CD4-positive, alpha-beta memory T cell (primary cell): ENCODE results near the gene HLA-DOA. TPM values are rescaled to one million over a fixed set of nuclear protein-coding genes. Genes with fewer than 3 reads are reported as not detected.

Experiments
- CTCF ChIA-PET: fragments of 350-600 bp; sonication (Branson Sonifier 250); formaldehyde crosslinking; loops from one replicate; lab custom pipeline; 2021; ENCODE audit warnings: inconsistent platforms; ENCODE audit not compliant: partially characterized antibody; lab: Charles Lee
- POLR2A ChIA-PET: fragments of 350-600 bp; sonication (Branson Sonifier 250); formaldehyde crosslinking; loops from one replicate; lab custom pipeline; 2021; ENCODE audit not compliant: partially characterized antibody; lab: Charles Lee
- DNase-seq, 5 donors: peaks; one replicate each; pipeline versions ENCODE4 v3.0.0 to v3.0.0-alpha.2; 2020 to 2022; ENCODE audit warnings: mixed read lengths in 1 of 5
- H3K27ac ChIP-seq: one replicate; pipeline ENCODE4 v1.7.0; 2013; ENCODE audit warnings: low read depth, low read length
- H3K27me3 ChIP-seq: 2 replicates; pipeline ENCODE4 v1.7.0; 2013; ENCODE audit warnings: mild to moderate bottlenecking, low read length, moderate library complexity; ENCODE audit not compliant: insufficient read depth
- H3K36me3 ChIP-seq: 2 replicates; pipeline ENCODE4 v1.7.0; 2013; ENCODE audit warnings: mild to moderate bottlenecking, low read length, moderate library complexity; ENCODE audit not compliant: insufficient read depth
- H3K4me1 ChIP-seq: 2 replicates; pipeline ENCODE4 v1.7.0; 2013; ENCODE audit warnings: mild to moderate bottlenecking, low read length, moderate library complexity; ENCODE audit not compliant: insufficient read depth
- H3K4me3 ChIP-seq, 2 donors: one replicate each; pipeline ENCODE4 v1.7.0; 2013; ENCODE audit warnings: low read length in 2 of 2, mild to moderate bottlenecking in 1 of 2
- H3K9me3 ChIP-seq, 2 donors: one replicate each; pipeline ENCODE4 v1.7.0; 2013; ENCODE audit warnings: low read length in 2 of 2, control low read depth in 1 of 2; ENCODE audit not compliant: control insufficient read depth in 1 of 2
- H3K27ac Mint-ChIP-seq, 7 donors: one replicate each; pipeline ENCODE4 v1.8.0; 2020 to 2021; ENCODE audit warnings: mixed read lengths in 7 of 7, mild to moderate bottlenecking in 6 of 7, inconsistent platforms in 3 of 7, moderate library complexity in 3 of 7
- H3K27me3 Mint-ChIP-seq, 2 donors: one replicate each; pipeline ENCODE4 v1.8.0; 2020 to 2021; ENCODE audit warnings: mixed read lengths in 2 of 2
- H3K36me3 Mint-ChIP-seq, 2 donors: one replicate each; pipeline ENCODE4 v1.8.0; 2020 to 2021; ENCODE audit warnings: mixed read lengths in 2 of 2, inconsistent platforms in 1 of 2, mild to moderate bottlenecking in 1 of 2
- H3K4me1 Mint-ChIP-seq, 4 donors: one replicate each; pipeline ENCODE4 v1.8.0; 2020 to 2021; ENCODE audit warnings: mixed read lengths in 4 of 4, mild to moderate bottlenecking in 1 of 4
- H3K4me3 Mint-ChIP-seq, 8 donors: one replicate each; pipeline ENCODE4 v1.8.0; 2020 to 2021; ENCODE audit warnings: mixed read lengths in 8 of 8, mild to moderate bottlenecking in 7 of 8, moderate library complexity in 6 of 8, inconsistent platforms in 3 of 8
- H3K9me3 Mint-ChIP-seq, 8 donors: one replicate each; pipeline ENCODE4 v1.8.0; 2020 to 2021; ENCODE audit warnings: mixed read lengths in 8 of 8, mild to moderate bottlenecking in 5 of 8, inconsistent platforms in 3 of 8, moderate library complexity in 1 of 8
- intact Hi-C: fragments of 100-400 bp; cut with micrococcal nuclease; formaldehyde crosslinking; loops from one replicate; pipeline ENCODE4 v1.15.1; 2023
- polyA plus RNA-seq, 2 donors: library from polyadenylated mRNA; unstranded; fragments of 300-500 nt; fragmentation: Illumina TruSeq; gene quantifications; one replicate each; pipeline ENCODE4 v1.2.3, GENCODE V29; 2021
- total RNA-seq, 2 experiments: library from RNA; stranded (reverse); gene quantifications; one replicate each; pipeline ENCODE4 v1.2.3, GENCODE V29; 2021

HLA-DOA gene
- total and polyA plus RNA-seq, 4 experiments from 2014 or later = 0.69 to 1.8 (median 1.4) TPM; not detected in 1

- no peaks in the 10 kb centered on the region for H3K9me3 Mint-ChIP-seq
- CTCF ChIA-PET = interaction anchor here (1.1 kb wide), 1 partner anchor 20 kb away, joined by 3 read pairs; no protein-coding TSS in a partner anchor
- no peak overlapping the region for H3K27ac Mint-ChIP-seq
- H3K27me3 Mint-ChIP-seq = peaks cover 20 to 38% of the 10 kb centered on the region in 2 donors
- DNase-seq = no peak
- H3K36me3 Mint-ChIP-seq = no peaks in the 10 kb centered on the region
- no peaks in the 10 kb centered on the region for H3K27me3 ChIP-seq
- no peak overlapping the region for H3K27ac ChIP-seq
- H3K9me3 ChIP-seq = no peaks in the 10 kb centered on the region
- H3K4me1 Mint-ChIP-seq = peaks cover 9 to 25% (median 14%) of the 10 kb centered on the region in 4 donors
- POLR2A ChIA-PET = no interaction called here
- peaks cover 9% of the 10 kb centered on the region for H3K4me1 ChIP-seq
- no peak overlapping the region for H3K4me3 Mint-ChIP-seq
- H3K36me3 ChIP-seq = no peaks in the 10 kb centered on the region
- intact Hi-C loops = no loop called here
- no peak overlapping the region for H3K4me3 ChIP-seq
Measured at GRCh38 chr6:33004940-33005339, 4.5 kb downstream of the HLA-DOA start.

DNA sequence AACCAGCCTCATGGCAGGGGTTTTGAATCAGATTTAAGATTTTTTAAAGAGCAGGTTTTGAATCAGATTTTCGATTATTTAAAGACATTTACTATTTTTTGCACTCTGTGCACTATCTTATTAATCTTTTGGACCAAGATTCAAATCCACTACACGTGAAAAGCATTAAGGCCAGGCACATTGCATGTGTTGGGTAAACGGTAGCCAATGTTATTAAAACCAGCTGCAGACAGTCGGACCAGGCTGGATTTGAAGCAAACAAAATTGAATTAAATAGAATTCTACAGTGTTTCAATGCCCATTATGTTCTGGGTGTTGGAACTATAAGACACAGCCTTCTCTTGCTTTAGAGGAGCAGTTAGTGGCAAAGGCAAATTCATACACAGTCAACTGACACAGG, 7.7 kb downstream of the HLA-DOA start:
- H3K4me1 ChIP-seq = no peaks in the 10 kb centered on the region
- intact Hi-C loops = no loop called here
- H3K27me3 ChIP-seq = no peaks in the 10 kb centered on the region
- no peak overlapping the region for H3K4me3 Mint-ChIP-seq
- H3K27ac Mint-ChIP-seq = no peak overlapping the region
- H3K27me3 Mint-ChIP-seq = peaks cover 25 to 30% of the 10 kb centered on the region in 2 donors
- no peaks in the 10 kb centered on the region for H3K9me3 Mint-ChIP-seq
- H3K9me3 ChIP-seq = no peaks in the 10 kb centered on the region
- ChIA-PET POLR2A (no interaction called here), CTCF (interaction anchor here (1.4 to 1.6 kb wide), 2 partner anchors 68 to 147 kb away, joined by 5 to 7 read pairs; no protein-coding TSS in a partner anchor)
- H3K36me3 Mint-ChIP-seq = no peaks in the 10 kb centered on the region
- H3K27ac ChIP-seq = no peak overlapping the region
- H3K36me3 ChIP-seq = no peaks in the 10 kb centered on the region
- peaks cover 4 to 11% (median 6%) of the 10 kb centered on the region in 4 donors for H3K4me1 Mint-ChIP-seq
- H3K4me3 ChIP-seq = no peak overlapping the region
- no peak for DNase-seq

GRCh38 chr6:33000055-33000454, 9.3 kb downstream of the HLA-DOA start:
- H3K27ac ChIP-seq = no peak overlapping the region
- no peaks in the 10 kb centered on the region for H3K36me3 ChIP-seq
- no peak overlapping the region for H3K4me3 ChIP-seq
- DNase-seq = peak; percentile 17 to 46 (median 27)
- POLR2A ChIA-PET = interaction anchor here (1.2 kb wide), 1 partner anchor 28 kb away, joined by 5 read pairs; no protein-coding TSS in a partner anchor
- H3K4me3 Mint-ChIP-seq = peak overlapping the region in 1 of 8 donors; percentile 32
- H3K27me3 ChIP-seq = no peaks in the 10 kb centered on the region
- CTCF ChIA-PET = interaction anchor here (1.1 to 1.6 kb wide), 3 partner anchors 13 to 149 kb away, joined by 4 to 7 read pairs (median 5); no protein-coding TSS in a partner anchor
- peaks cover 24 to 26% of the 10 kb centered on the region in 2 donors for H3K27me3 Mint-ChIP-seq
- no peaks in the 10 kb centered on the region for H3K36me3 Mint-ChIP-seq
- no peaks in the 10 kb centered on the region for H3K9me3 Mint-ChIP-seq
- intact Hi-C loops = no loop called here
- peak overlapping the region in 1 of 7 donors; percentile 6 for H3K27ac Mint-ChIP-seq
- no peaks in the 10 kb centered on the region for H3K9me3 ChIP-seq
- peaks cover 4 to 11% (median 6%) of the 10 kb centered on the region in 4 donors for H3K4me1 Mint-ChIP-seq
- no peaks in the 10 kb centered on the region for H3K4me1 ChIP-seq

GRCh38 chr6:32995448-32995847, 13.9 kb downstream of the HLA-DOA start:
- H3K36me3 ChIP-seq = no peaks in the 10 kb centered on the region
- no peaks in the 10 kb centered on the region for H3K9me3 Mint-ChIP-seq
- POLR2A ChIA-PET = no interaction called here

GRCh38 chr6:32993363-32993973, 15.9 kb downstream of the HLA-DOA start:
- H3K9me3 ChIP-seq = no peaks in the 10 kb centered on the region
- Mint-ChIP-seq H3K27ac (no peak overlapping the region), H3K36me3 (no peaks in the 10 kb centered on the region), H3K27me3 (peaks cover 6 to 11% of the 10 kb centered on the region in 2 donors), H3K9me3 (no peaks in the 10 kb centered on the region), H3K4me1 (no peaks in the 10 kb centered on the region), H3K4me3 (no peak overlapping the region)
- H3K4me1 ChIP-seq = no peaks in the 10 kb centered on the region
- POLR2A ChIA-PET = interaction anchor here (0.5 kb wide), 1 partner anchor 930 kb away, joined by 3 read pairs; no protein-coding TSS in a partner anchor
- DNase-seq = no peak
- no peak overlapping the region for H3K27ac ChIP-seq
- CTCF ChIA-PET = interaction anchor here (0.6 to 1.6 kb wide), 4 partner anchors 9 to 99 kb away, joined by 3 to 6 read pairs (median 4); no protein-coding TSS in a partner anchor
- H3K4me3 ChIP-seq = no peak overlapping the region
- no peaks in the 10 kb centered on the region for H3K36me3 ChIP-seq
- intact Hi-C loops = no loop called here
- no peaks in the 10 kb centered on the region for H3K27me3 ChIP-seq

More at GRCh38 chr6:32995448-32995847, 13.9 kb downstream of the HLA-DOA start:
- H3K4me1 ChIP-seq = no peaks in the 10 kb centered on the region
- no peak overlapping the region for H3K27ac Mint-ChIP-seq
- no peaks in the 10 kb centered on the region for H3K9me3 ChIP-seq
- H3K27me3 Mint-ChIP-seq = peaks cover 13 to 20% of the 10 kb centered on the region in 2 donors
- intact Hi-C loops = no loop called here
- H3K4me3 ChIP-seq = no peak overlapping the region
- no peak overlapping the region for H3K4me3 Mint-ChIP-seq
- no peak for DNase-seq
- H3K27me3 ChIP-seq = no peaks in the 10 kb centered on the region
- peaks cover 4 to 6% (median 5%) of the 10 kb centered on the region in 4 donors for H3K4me1 Mint-ChIP-seq
- CTCF ChIA-PET = interaction anchor here (0.7 to 2.6 kb wide), 2 partner anchors 9 to 11 kb away, joined by 3 to 10 read pairs; no protein-coding TSS in a partner anchor
- no peak overlapping the region for H3K27ac ChIP-seq
- no peaks in the 10 kb centered on the region for H3K36me3 Mint-ChIP-seq

DNA sequence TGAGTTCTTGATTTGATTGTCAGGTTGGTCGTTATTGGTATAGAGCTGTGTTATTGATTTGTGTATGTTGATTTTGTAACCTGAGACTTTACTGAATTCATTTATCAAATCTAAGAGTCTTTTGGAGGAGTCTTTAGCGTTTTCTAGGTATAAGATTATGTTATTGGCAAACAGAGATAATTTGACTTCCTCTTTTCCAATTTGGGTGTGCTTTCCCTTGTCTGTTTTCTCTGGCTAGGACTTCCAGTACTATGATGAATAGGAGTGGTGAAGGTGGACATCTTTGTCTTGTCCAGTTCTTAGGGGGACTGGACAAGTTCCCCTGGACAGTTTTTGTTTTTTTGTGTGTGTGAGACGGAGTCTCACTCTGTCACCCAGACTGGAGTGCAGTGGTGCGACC, 17.4 kb downstream of the HLA-DOA start:
- POLR2A ChIA-PET = interaction anchor here (1.0 kb wide), 1 partner anchor 20 kb away, joined by 4 read pairs; no protein-coding TSS in a partner anchor
- no peak overlapping the region for H3K27ac Mint-ChIP-seq

GRCh38 chr6:32989368-32989767, 20.0 kb downstream of the HLA-DOA start:
- no peaks in the 10 kb centered on the region for H3K36me3 ChIP-seq
- H3K9me3 Mint-ChIP-seq = no peaks in the 10 kb centered on the region
- H3K36me3 Mint-ChIP-seq = no peaks in the 10 kb centered on the region
- peaks cover 6% of the 10 kb centered on the region for H3K4me1 ChIP-seq
- H3K27ac ChIP-seq = no peak overlapping the region
- no peak overlapping the region for H3K4me3 ChIP-seq
- H3K27ac Mint-ChIP-seq = no peak overlapping the region
- peaks cover 3 to 5% of the 10 kb centered on the region in 2 donors for H3K27me3 Mint-ChIP-seq
- CTCF ChIA-PET = interaction anchor here (1.7 to 20.7 kb wide), 5 partner anchors 18 to 104 kb away, joined by 3 to 631 read pairs (median 120); partner anchors contain the start of genes BRD2, HLA-DMA and HLA-DMB
- no peak overlapping the region for H3K4me3 Mint-ChIP-seq
- POLR2A ChIA-PET = interaction anchor here (1.6 kb wide), 1 partner anchor 56 kb away, joined by 6 read pairs; no protein-coding TSS in a partner anchor
- no peak for DNase-seq
- H3K27me3 ChIP-seq = no peaks in the 10 kb centered on the region
- peaks cover 4 to 6% (median 5%) of the 10 kb centered on the region in 4 donors for H3K4me1 Mint-ChIP-seq
- H3K9me3 ChIP-seq = no peaks in the 10 kb centered on the region
- intact Hi-C loops = no loop called here

More for the DNA sequence above, 17.4 kb downstream of the HLA-DOA start:
- peaks cover 4 to 7% of the 10 kb centered on the region in 2 donors for H3K27me3 Mint-ChIP-seq
- no peaks in the 10 kb centered on the region for H3K36me3 ChIP-seq
- no peaks in the 10 kb centered on the region for H3K27me3 ChIP-seq
- no peaks in the 10 kb centered on the region for H3K36me3 Mint-ChIP-seq
- no peak overlapping the region for H3K4me3 ChIP-seq
- CTCF ChIA-PET = no interaction called here
- no peaks in the 10 kb centered on the region for H3K4me1 Mint-ChIP-seq
- no peaks in the 10 kb centered on the region for H3K9me3 ChIP-seq
- no peaks in the 10 kb centered on the region for H3K4me1 ChIP-seq
- DNase-seq = no peak
- H3K9me3 Mint-ChIP-seq = no peaks in the 10 kb centered on the region
- intact Hi-C loops = no loop called here
- H3K4me3 Mint-ChIP-seq = no peak overlapping the region
- no peak overlapping the region for H3K27ac ChIP-seq
